ENCODE results near the gene CEBPE. TPM values are rescaled to one million over a fixed set of nuclear protein-coding genes. Genes with fewer than 3 reads are reported as not detected.
"Not testable (repeated sequence)": the region's sequence is repeated elsewhere in the genome, so short reads cannot be mapped to it uniquely, and the experiment has no call there.

Gene CEBPE
- total RNA-seq, 2 donors from 2014 or later, result 0.25 TPM; not detected in 1

- Mint-ChIP-seq H3K36me3 (ENCODE audit: low read depth) (peaks cover 2% of the 10 kb centered on the region), H3K4me3 (no peak overlapping the region), H3K4me1 (peaks cover 2% of the 10 kb centered on the region), H3K27ac (no peak overlapping the region), H3K27me3 (peaks cover 19% of the 10 kb centered on the region)
- no peaks in the 10 kb centered on the region for H3K9me3 ChIP-seq (ENCODE audit: control insufficient read depth, low read length, poor library complexity, severe bottlenecking)
- DNase-seq (no peak), ATAC-seq (peak; percentile 18)
Observed at GRCh38 chr14:23112359-23113178, 6.5 kb downstream of the CEBPE start.

- peaks cover 2% of the 10 kb centered on the region for H3K4me1 Mint-ChIP-seq
- DNase-seq (no peak), ATAC-seq (no peak)
- no peak overlapping the region for H3K27ac Mint-ChIP-seq
- H3K9me3 ChIP-seq (ENCODE audit: control insufficient read depth, low read length, poor library complexity, severe bottlenecking), result no peaks in the 10 kb centered on the region
- H3K4me3 Mint-ChIP-seq, result no peak overlapping the region
- peaks cover 16% of the 10 kb centered on the region for H3K27me3 Mint-ChIP-seq
- peaks cover 2% of the 10 kb centered on the region for H3K36me3 Mint-ChIP-seq (ENCODE audit: low read depth)
Observed at GRCh38 chr14:23110579-23111365, 8.3 kb downstream of the CEBPE start.

- no peaks in the 10 kb centered on the region for H3K9me3 ChIP-seq (ENCODE audit: control insufficient read depth, low read length, poor library complexity, severe bottlenecking)
- H3K4me1 Mint-ChIP-seq, result peaks cover 2% of the 10 kb centered on the region
- peaks cover 5% of the 10 kb centered on the region for H3K36me3 Mint-ChIP-seq (ENCODE audit: low read depth)
- ATAC-seq (no peak), DNase-seq (no peak)
- H3K27ac Mint-ChIP-seq, result no peak overlapping the region
- peaks cover 8% of the 10 kb centered on the region for H3K27me3 Mint-ChIP-seq
- H3K4me3 Mint-ChIP-seq, result no peak overlapping the region
Observed at GRCh38 chr14:23109769-23110168, 9.3 kb downstream of the CEBPE start.

- not testable (repeated sequence) for H3K27me3 Mint-ChIP-seq; DNase-seq; ATAC-seq; H3K27ac Mint-ChIP-seq; H3K4me1 Mint-ChIP-seq; H3K36me3 Mint-ChIP-seq (ENCODE audit: low read depth); H3K4me3 Mint-ChIP-seq; H3K9me3 ChIP-seq (ENCODE audit: control insufficient read depth, low read length, poor library complexity, severe bottlenecking)
Observed at GRCh38 chr14:23108169-23108568, 10.9 kb downstream of the CEBPE start.

GRCh38 chr14:23107620-23108019 lies 11.4 kb downstream of the CEBPE start:
- not testable (repeated sequence) for ATAC-seq; H3K4me3 Mint-ChIP-seq; DNase-seq; H3K4me1 Mint-ChIP-seq; H3K36me3 Mint-ChIP-seq (ENCODE audit: low read depth); H3K27me3 Mint-ChIP-seq; H3K9me3 ChIP-seq (ENCODE audit: control insufficient read depth, low read length, poor library complexity, severe bottlenecking); H3K27ac Mint-ChIP-seq

- H3K9me3 ChIP-seq (ENCODE audit: control insufficient read depth, low read length, poor library complexity, severe bottlenecking), result no peaks in the 10 kb centered on the region
- no peaks in the 10 kb centered on the region for H3K27me3 Mint-ChIP-seq
- H3K27ac Mint-ChIP-seq, result no peak overlapping the region
- DNase-seq (no peak), ATAC-seq (no peak)
- no peak overlapping the region for H3K4me3 Mint-ChIP-seq
- H3K36me3 Mint-ChIP-seq (ENCODE audit: low read depth), result peaks cover 2% of the 10 kb centered on the region
- no peaks in the 10 kb centered on the region for H3K4me1 Mint-ChIP-seq
Observed at GRCh38 chr14:23106747-23107045, 12.4 kb downstream of the CEBPE start.

GRCh38 chr14:23105348-23105824 lies 13.7 kb downstream of the CEBPE start:
- H3K27me3 Mint-ChIP-seq, result no peaks in the 10 kb centered on the region
- H3K4me1 Mint-ChIP-seq, result no peaks in the 10 kb centered on the region
- ATAC-seq (no peak), DNase-seq (no peak)
- no peaks in the 10 kb centered on the region for H3K9me3 ChIP-seq (ENCODE audit: control insufficient read depth, low read length, poor library complexity, severe bottlenecking)
- H3K27ac Mint-ChIP-seq, result no peak overlapping the region
- no peak overlapping the region for H3K4me3 Mint-ChIP-seq
- H3K36me3 Mint-ChIP-seq (ENCODE audit: low read depth), result peaks cover 2% of the 10 kb centered on the region

GRCh38 chr14:23104591-23105347 lies 14.3 kb downstream of the CEBPE start, which contains the start of gene CIROP:
CIROP (minus strand) TSS chr14:23104989; CDS start chr14:23104920, 69 bp downstream.
- H3K4me3 Mint-ChIP-seq, result peak within 1 kb of the TSS; percentile 19
- no peaks in the 10 kb centered on the region for H3K9me3 ChIP-seq (ENCODE audit: control insufficient read depth, low read length, poor library complexity, severe bottlenecking)
- H3K27ac Mint-ChIP-seq, result no peak within 1 kb of the TSS
- peaks cover 2% of the 10 kb centered on the region for H3K36me3 Mint-ChIP-seq (ENCODE audit: low read depth)
- peaks cover 3% of the 10 kb centered on the region for H3K4me1 Mint-ChIP-seq
- no peaks in the 10 kb centered on the region for H3K27me3 Mint-ChIP-seq
- ATAC-seq (no peak), DNase-seq (no peak)

- Mint-ChIP-seq H3K4me1 (peaks cover 6% of the 10 kb centered on the region), H3K27ac (no peak overlapping the region), H3K27me3 (no peaks in the 10 kb centered on the region), H3K4me3 (peak overlapping the region; percentile 19), H3K36me3 (ENCODE audit: low read depth) (peaks cover 2% of the 10 kb centered on the region)
- H3K9me3 ChIP-seq (ENCODE audit: control insufficient read depth, low read length, poor library complexity, severe bottlenecking), result no peaks in the 10 kb centered on the region
- ATAC-seq (no peak), DNase-seq (no peak)
Observed at GRCh38 chr14:23104070-23104590, 14.9 kb downstream of the CEBPE start.

- H3K27me3 Mint-ChIP-seq, result no peaks in the 10 kb centered on the region
- ATAC-seq (no peak), DNase-seq (no peak)
- no peaks in the 10 kb centered on the region for H3K9me3 ChIP-seq (ENCODE audit: control insufficient read depth, low read length, poor library complexity, severe bottlenecking)
- H3K4me3 Mint-ChIP-seq, result no peak overlapping the region
- peaks cover 2% of the 10 kb centered on the region for H3K36me3 Mint-ChIP-seq (ENCODE audit: low read depth)
- H3K4me1 Mint-ChIP-seq, result peaks cover 6% of the 10 kb centered on the region
- H3K27ac Mint-ChIP-seq, result no peak overlapping the region
Observed at GRCh38 chr14:23103581-23103980, 15.5 kb downstream of the CEBPE start.

GRCh38 chr14:23102801-23103200 lies 16.3 kb downstream of the CEBPE start:
- no peak for ATAC-seq
- H3K4me1 Mint-ChIP-seq, result peaks cover 6% of the 10 kb centered on the region
- no peak overlapping the region for H3K27ac Mint-ChIP-seq
- H3K27me3 Mint-ChIP-seq, result no peaks in the 10 kb centered on the region
- H3K4me3 Mint-ChIP-seq, result no peak overlapping the region
- peaks cover 2% of the 10 kb centered on the region for H3K36me3 Mint-ChIP-seq (ENCODE audit: low read depth)
- no peaks in the 10 kb centered on the region for H3K9me3 ChIP-seq (ENCODE audit: control insufficient read depth, low read length, poor library complexity, severe bottlenecking)
- no peak for DNase-seq

GRCh38 chr14:23101986-23102625 lies 16.9 kb downstream of the CEBPE start:
- DNase-seq (no peak), ATAC-seq (no peak)
- H3K9me3 ChIP-seq (ENCODE audit: control insufficient read depth, low read length, poor library complexity, severe bottlenecking), result no peaks in the 10 kb centered on the region
- H3K36me3 Mint-ChIP-seq (ENCODE audit: low read depth), result peaks cover 2% of the 10 kb centered on the region
- H3K27ac Mint-ChIP-seq, result no peak overlapping the region
- peaks cover 11% of the 10 kb centered on the region for H3K4me1 Mint-ChIP-seq
- no peaks in the 10 kb centered on the region for H3K27me3 Mint-ChIP-seq
- no peak overlapping the region for H3K4me3 Mint-ChIP-seq
